HCT116 (cell line): ENCODE measurements around the gene DAAM2. TPM values are rescaled to one million over a fixed set of nuclear protein-coding genes. Genes with fewer than 3 reads are reported as not detected.

Experiments used
- ATAC-seq: fragments of 200-7000 bp; cut with Tn5 transposase; 2 replicates; pipeline ENCODE4 v1.9.1; 2020; ENCODE audit warnings: mild to moderate bottlenecking, moderate library complexity
- BruUV-seq: library from RNA; stranded (reverse); fragments of 400-500 nt; replicated peaks from 2 replicates; lab custom pipeline; 2021; lab: Mats Ljungman, UMichigan
- CTCF ChIA-PET: fragments of 300-600 bp; sonication (Branson Sonifier 250); formaldehyde crosslinking; loops from one replicate; lab custom pipeline; 2021; ENCODE audit warnings: antibody characterized with exemption; lab: Charles Lee
- POLR2A ChIA-PET: fragments of 300-600, 350-600 bp; sonication (Branson Sonifier 250); formaldehyde crosslinking; loops from one replicate; lab custom pipeline; 2021; ENCODE audit warnings: antibody characterized with exemption; lab: Charles Lee
- RAD21 ChIA-PET, 2 experiments: fragments of 300-600 bp; sonication (Branson Sonifier 250); formaldehyde crosslinking; loops; one replicate each; lab custom pipeline; 2023; ENCODE audit warnings: low total read pairs in 2 of 2; ENCODE audit not compliant: uncharacterized antibody in 2 of 2, unreplicated experiment in 2 of 2, low non-redundant PET in 1 of 2; lab: Charles Lee
- DNase-seq: peaks from one replicate; pipeline ENCODE4 v3.0.0-alpha.2; 2010; ENCODE audit warnings: low read depth, low spot score
- H2AFZ ChIP-seq: fragments of 200-600 bp; shearing (Covaris generic), sonication (generic); 2 replicates; pipeline ENCODE4 v1.6.1; 2017; ENCODE audit warnings: low read depth, mixed run types, mixed read lengths, antibody characterized with exemption, low read length; ENCODE audit not compliant: poor library complexity, severe bottlenecking
- H3K27ac ChIP-seq: 2 replicates; pipeline ENCODE4 v1.5.1; 2012; ENCODE audit warnings: low read depth, low read length
- H3K27me3 ChIP-seq: fragments of 200-600 bp; sonication (generic); 2 replicates; pipeline ENCODE4 v1.6.1; 2016; ENCODE audit warnings: mixed run types, low read length, mixed read lengths; ENCODE audit not compliant: insufficient read depth
- H3K36me3 ChIP-seq, 2 experiments: fragments of 200-500 bp in 1 of 2; fragments of 200-600 bp in 1 of 2; sonication (Bioruptor generic) in 1 of 2; sonication (generic) in 1 of 2; 2 replicates each; pipeline versions ENCODE4 v1.5.1 to v1.6.1; 2014 to 2016; ENCODE audit warnings: low read length in 2 of 2, inconsistent platforms in 1 of 2, mixed read lengths in 1 of 2, mixed run types in 1 of 2; ENCODE audit not compliant: insufficient read depth in 2 of 2, control insufficient read depth in 1 of 2
- H3K4me1 ChIP-seq, 2 experiments: fragments of 200-600 bp in 1 of 2; sonication (generic) in 1 of 2; 2 replicates each; pipeline versions ENCODE4 v1.5.1 to v1.6.1; 2012 to 2017; ENCODE audit warnings: low read length in 2 of 2, inconsistent platforms in 1 of 2, mild to moderate bottlenecking in 1 of 2, mixed read lengths in 1 of 2, mixed run types in 1 of 2, moderate library complexity in 1 of 2; ENCODE audit not compliant: insufficient read depth in 2 of 2, control insufficient read depth in 1 of 2
- H3K4me2 ChIP-seq: fragments of 200-600 bp; sonication (generic); 2 replicates; pipeline ENCODE4 v1.6.1; 2017; ENCODE audit warnings: mixed run types, low read length, mixed read lengths
- H3K4me3 ChIP-seq, 2 experiments: fragments of 200-600 bp in 1 of 2; sonication (generic) in 1 of 2; replicated peaks in 1 of 2; 2 replicates each; pipeline ENCODE4 v1.5.1; 2011 to 2016; ENCODE audit warnings: low read length in 2 of 2, control low read depth in 1 of 2, low read depth in 1 of 2, mild to moderate bottlenecking in 1 of 2, mixed read lengths in 1 of 2, mixed run types in 1 of 2
- H3K79me2 ChIP-seq: fragments of 200-600 bp; sonication (generic); 2 replicates; pipeline ENCODE4 v1.6.1; 2017; ENCODE audit warnings: mild to moderate bottlenecking, mixed run types, low read length, moderate library complexity, mixed read lengths; ENCODE audit not compliant: insufficient read depth
- H3K9ac ChIP-seq: fragments of 200-600 bp; sonication (generic); 2 replicates; pipeline ENCODE4 v1.6.1; 2016; ENCODE audit warnings: low read length, mixed read lengths
- H3K9me2 ChIP-seq: fragments of 200-600 bp; sonication (generic), shearing (Covaris generic); 2 replicates; pipeline ENCODE4 v1.6.1; 2017; ENCODE audit warnings: mixed run types, mild to moderate bottlenecking, moderate library complexity; ENCODE audit not compliant: insufficient read depth
- H3K9me3 ChIP-seq, 2 experiments: fragments of 200-500 bp in 1 of 2; fragments of 200-600 bp in 1 of 2; sonication (Bioruptor generic) in 1 of 2; sonication (generic) in 1 of 2; 2 replicates each; pipeline ENCODE4 v1.6.1; 2014 to 2017; ENCODE audit warnings: low read length in 2 of 2, mixed read lengths in 2 of 2, inconsistent platforms in 1 of 2, low read depth in 1 of 2, mild to moderate bottlenecking in 1 of 2, mixed run types in 1 of 2, moderate library complexity in 1 of 2; ENCODE audit not compliant: control insufficient read depth in 1 of 2, insufficient read depth in 1 of 2
- H4K20me1 ChIP-seq: fragments of 200-600 bp; sonication (generic), shearing (Covaris generic); 2 replicates; pipeline ENCODE4 v1.6.1; 2017; ENCODE audit warnings: mixed run types, mild to moderate bottlenecking, moderate library complexity; ENCODE audit not compliant: insufficient read depth
- CTCF ChIP-seq, 3 experiments: fragments of 200-600 bp in 1 of 3; sonication (generic) in 1 of 3; IDR thresholded peaks in 2 of 3; conservative IDR thresholded peaks in 1 of 3; 2 replicates each; pipeline ENCODE4 v1.5.1; 2012 to 2017; ENCODE audit warnings: low read depth in 2 of 3, low read length in 2 of 3, antibody characterized with exemption in 1 of 3, borderline replicate concordance in 1 of 3, control low read depth in 1 of 3, mild to moderate bottlenecking in 1 of 3, mixed read lengths in 1 of 3, mixed run types in 1 of 3, moderate library complexity in 1 of 3; ENCODE audit not compliant: insufficient read depth in 1 of 3
- EGR1 ChIP-seq: IDR thresholded peaks from 2 replicates; pipeline ENCODE4 v1.6.1; 2012; ENCODE audit warnings: low read depth
- EZH2 ChIP-seq: fragments of 200-600 bp; sonication (generic); IDR thresholded peaks from 2 replicates; pipeline ENCODE4 v1.6.1; 2017; ENCODE audit warnings: antibody characterized with exemption, mixed run types
- POLR2AphosphoS5 ChIP-seq: IDR thresholded peaks from 2 replicates; pipeline ENCODE4 v1.6.1; 2011; ENCODE audit warnings: mild to moderate bottlenecking, low read depth, low read length, moderate library complexity
- RAD21 ChIP-seq: IDR thresholded peaks from 2 replicates; pipeline ENCODE4 v1.6.1; 2012; ENCODE audit warnings: low read depth, mild to moderate bottlenecking
- REST ChIP-seq: IDR thresholded peaks from 2 replicates; pipeline ENCODE4 v1.6.1; 2012; ENCODE audit warnings: low read depth
- SIN3A ChIP-seq: IDR thresholded peaks from 2 replicates; pipeline ENCODE4 v1.6.1; 2012; ENCODE audit warnings: low read depth
- ZBTB33 ChIP-seq: IDR thresholded peaks from 2 replicates; pipeline ENCODE4 v1.6.1; 2011; ENCODE audit warnings: mild to moderate bottlenecking, low read length, moderate library complexity; ENCODE audit not compliant: insufficient replicate concordance; ENCODE audit errors: extremely low read depth
- ZNF274 ChIP-seq: fragments of 200-500 bp; sonication (Bioruptor generic); IDR thresholded peaks from 2 replicates; pipeline ENCODE4 v1.6.1; 2014; ENCODE audit warnings: mild to moderate bottlenecking, low read depth, low read length, inconsistent platforms
- intact Hi-C: fragments of 100-400 bp; cut with micrococcal nuclease; formaldehyde crosslinking; loops from 2 replicates; pipeline ENCODE4 v1.10.0; 2022
- total RNA-seq: library from RNA; stranded (reverse); gene quantifications from one replicate; pipeline ENCODE4 v1.2.1, GENCODE V29; 2021; ENCODE audit not compliant: unreplicated experiment

The DAAM2 gene
- total RNA-seq, 1 experiment from 2014 or later: not detected

- Histone ChIP-seq H3K9me2 (no peaks in the 10 kb centered on the region), H2AFZ (no peak overlapping the region), H3K4me1 (no peaks in the 10 kb centered on the region), H4K20me1 (no peaks in the 10 kb centered on the region), H3K27ac (no peak overlapping the region), H3K4me2 (no peak overlapping the region), H3K4me3 (no peak overlapping the region), H3K9ac (no peak overlapping the region), H3K27me3 (peaks cover 23% of the 10 kb centered on the region), H3K9me3 (no peaks in the 10 kb centered on the region), H3K79me2 (no peaks in the 10 kb centered on the region), H3K36me3 (no peaks in the 10 kb centered on the region)
- no TSS peak for BruUV-seq
- TF ChIP-seq POLR2AphosphoS5 (no peak), RAD21 (no peak), EGR1 (no peak)
- RAD21 ChIA-PET: no interaction called here
- ATAC-seq (no peak), DNase-seq (no peak)
- CTCF ChIA-PET: no interaction called here
- intact Hi-C loops: no loop called here
- POLR2A ChIA-PET: no interaction called here
Observed at GRCh38 chr6:39886871-39887270, 94.7 kb downstream of the DAAM2 start.

GRCh38 chr6:39887692-39888450 is 95.7 kb downstream of the DAAM2 start:
- no peak for TF ChIP-seq ZBTB33
- no peak for TF ChIP-seq SIN3A
- TF ChIP-seq CTCF (IDR thresholded peaks at IDR 0.05 in 2 of 3, conservative IDR thresholded peaks at IDR 0.05 in 1 of 3; ENCODE audit: borderline replicate concordance in 1 of 3, insufficient read depth in 1 of 3, low read depth in 2 of 3, low read length in 2 of 3): no peak
- no peak for TF ChIP-seq ZNF274
- TF ChIP-seq RAD21: no peak
- no peak for TF ChIP-seq REST
- no peak for TF ChIP-seq POLR2AphosphoS5
- no peak for TF ChIP-seq EZH2
- ChIA-PET POLR2A (no interaction called here), RAD21 (no interaction called here), CTCF (no interaction called here)
- Histone ChIP-seq H3K9ac (no peak overlapping the region), H3K36me3 (no peaks in the 10 kb centered on the region), H3K4me2 (no peak overlapping the region), H3K27ac (no peak overlapping the region), H3K79me2 (no peaks in the 10 kb centered on the region), H4K20me1 (no peaks in the 10 kb centered on the region), H3K27me3 (peaks cover 23% of the 10 kb centered on the region), H3K9me2 (no peaks in the 10 kb centered on the region), H2AFZ (no peak overlapping the region), H3K4me1 (no peaks in the 10 kb centered on the region), H3K4me3 (no peak overlapping the region), H3K9me3 (no peaks in the 10 kb centered on the region)
- DNase-seq (no peak), ATAC-seq (no peak)
- intact Hi-C loops: no loop called here
- BruUV-seq: no TSS peak
